ENCODE results near the gene HEATR3. TPM values are rescaled to one million over a fixed set of nuclear protein-coding genes. Genes with fewer than 3 reads are reported as not detected.
A peak's percentile ranks its signal among the peaks of the same experiment; 100 is the strongest.

HEATR3 gene
- polyA plus RNA-seq, 2 of the 4 experiments (the other 2 are of a cell fraction): 21.2 to 30.8 TPM

- ChIA-PET POLR2A (no interaction called here), CTCF (interaction anchor here (0.6 kb wide), 1 partner anchor 307 kb away, joined by 5 read pairs; no protein-coding TSS in a partner anchor)
- H3K9me3 ChIP-seq: no peaks in the 10 kb centered on the region
These were observed 38.0 kb downstream of the HEATR3 start for GRCh38 chr16:50103764-50104163.

GRCh38 chr16:50114357-50115129 lies 48.8 kb downstream of the HEATR3 start:
- peak in 1 of 2 experiments; percentile 41; a peak in 4 of 6 replicates for ATAC-seq
- Histone ChIP-seq H3K4me3 (no peak overlapping the region), H3K4me2 (no peak overlapping the region), H3K9me3 (no peaks in the 10 kb centered on the region), H3K4me1 (no peaks in the 10 kb centered on the region), H3K27ac (no peak overlapping the region)
- DNase-seq (ENCODE audit: low read depth in 1 of 2, low spot score in 1 of 2): no peak
- CTCF ChIA-PET: interaction anchor here (1.2 kb wide), 1 partner anchor 98 kb away, joined by 3 read pairs; no protein-coding TSS in a partner anchor
- no peak for FAIRE-seq
- TF ChIP-seq MAZ (IDR thresholded peaks at IDR 0.05; ENCODE audit: borderline replicate concordance, low read depth, low read length): no peak
- TF ChIP-seq NR3C1 (IDR thresholded peaks at IDR 0.05): no peak
- TF ChIP-seq, protein P1, sequence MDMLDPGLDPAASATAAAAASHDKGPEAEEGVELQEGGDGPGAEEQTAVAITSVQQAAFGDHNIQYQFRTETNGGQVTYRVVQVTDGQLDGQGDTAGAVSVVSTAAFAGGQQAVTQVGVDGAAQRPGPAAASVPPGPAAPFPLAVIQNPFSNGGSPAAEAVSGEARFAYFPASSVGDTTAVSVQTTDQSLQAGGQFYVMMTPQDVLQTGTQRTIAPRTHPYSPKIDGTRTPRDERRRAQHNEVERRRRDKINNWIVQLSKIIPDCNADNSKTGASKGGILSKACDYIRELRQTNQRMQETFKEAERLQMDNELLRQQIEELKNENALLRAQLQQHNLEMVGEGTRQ (IDR thresholded peaks at IDR 0.05): no peak
- TF ChIP-seq ZNF302 (CRISPR knock-in tag; IDR thresholded peaks at IDR 0.05): no peak
- no peak for TF ChIP-seq HOXA7 (CRISPR knock-in tag; IDR thresholded peaks at IDR 0.05)
- TF ChIP-seq CEBPB (IDR thresholded peaks at IDR 0.05): no peak
- no peak for TF ChIP-seq KDM1A (IDR thresholded peaks at IDR 0.05; ENCODE audit: low read depth)
- TF ChIP-seq CBX2 (IDR thresholded peaks at IDR 0.05; ENCODE audit: borderline replicate concordance, low read depth): no peak
- no peak for TF ChIP-seq HOXB5 (CRISPR knock-in tag; IDR thresholded peaks at IDR 0.05)
- no peak for TF ChIP-seq ESRRA (IDR thresholded peaks at IDR 0.05; ENCODE audit: borderline replicate concordance, low read length)
- no peak for TF ChIP-seq CHD4 (IDR thresholded peaks at IDR 0.05; ENCODE audit: borderline replicate concordance)
- TF ChIP-seq BCL3 (IDR thresholded peaks at IDR 0.05): no peak
- TF ChIP-seq HES2 (IDR thresholded peaks at IDR 0.05): no peak
- no peak for TF ChIP-seq BHLHE40 (IDR thresholded peaks at IDR 0.05; ENCODE audit: low read depth, low read length)
- no peak for TF ChIP-seq REST (IDR thresholded peaks at IDR 0.05)
- no peak for TF ChIP-seq HEYL (CRISPR knock-in tag; IDR thresholded peaks at IDR 0.05)
- POLR2A ChIA-PET: no interaction called here
- WGBS (ENCODE audit: missing lambda C conversion rate): 78% methylated on average over 8 of the region's 8 CpGs

More at GRCh38 chr16:50103764-50104163, 38.0 kb downstream of the HEATR3 start:
- ATAC-seq: no peak
- no peak overlapping the region for H3K4me2 ChIP-seq
- no peak overlapping the region for H3K27ac ChIP-seq
- no peak for FAIRE-seq
- 82% methylated on average over 5 of the region's 5 CpGs for WGBS (ENCODE audit: missing lambda C conversion rate)
- no peaks in the 10 kb centered on the region for H3K4me1 ChIP-seq
- 0 out of 4 replicates have a peak, but pooled peaks of 1 of the 2 experiments have one; percentile 18 for TF ChIP-seq CEBPB (IDR thresholded peaks at IDR 0.05)
- TF ChIP-seq, protein P2, sequence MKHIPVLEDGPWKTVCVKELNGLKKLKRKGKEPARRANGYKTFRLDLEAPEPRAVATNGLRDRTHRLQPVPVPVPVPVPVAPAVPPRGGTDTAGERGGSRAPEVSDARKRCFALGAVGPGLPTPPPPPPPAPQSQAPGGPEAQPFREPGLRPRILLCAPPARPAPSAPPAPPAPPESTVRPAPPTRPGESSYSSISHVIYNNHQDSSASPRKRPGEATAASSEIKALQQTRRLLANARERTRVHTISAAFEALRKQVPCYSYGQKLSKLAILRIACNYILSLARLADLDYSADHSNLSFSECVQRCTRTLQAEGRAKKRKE (CRISPR knock-in tag; IDR thresholded peaks at IDR 0.05; ENCODE audit: low read depth): no peak
- no peak for DNase-seq (ENCODE audit: low read depth in 1 of 2, low spot score in 1 of 2)
- no peak overlapping the region for H3K4me3 ChIP-seq
